ENCODE results near the gene PNPT1. TPM values are rescaled to one million over a fixed set of nuclear protein-coding genes. Genes with fewer than 3 reads are reported as not detected.

Gene PNPT1
- total and polyA plus RNA-seq, 2 of the 13 experiments (the other 11 are each of a cell fraction or from before 2014, with no cell fraction given) = 23.4 to 61.0 TPM

- no peak for TF ChIP-seq DR1 (CRISPR knock-in tag; IDR thresholded peaks at IDR 0.05)
- TF ChIP-seq PTBP1 (IDR thresholded peaks at IDR 0.05; ENCODE audit: low read depth, low read length, poor library complexity, severe bottlenecking) = no peak
- peak; percentile 76 for TF ChIP-seq MIXL1 (CRISPR knock-in tag; IDR thresholded peaks at IDR 0.05)
- no peak for TF ChIP-seq ZBTB14 (CRISPR knock-in tag; IDR thresholded peaks at IDR 0.05)
- TF ChIP-seq ZXDC (CRISPR knock-in tag; IDR thresholded peaks at IDR 0.05) = no peak; the same call in 1 of the 2 replicates
- no peak for TF ChIP-seq ETV5 (CRISPR knock-in tag; IDR thresholded peaks at IDR 0.05; ENCODE audit: borderline replicate concordance)
- TF ChIP-seq NFE2L1 (CRISPR knock-in tag; IDR thresholded peaks at IDR 0.05; ENCODE audit: borderline replicate concordance) = no peak
- no peak for TF ChIP-seq ZNF704 (CRISPR knock-in tag; IDR thresholded peaks at IDR 0.05; ENCODE audit: borderline replicate concordance)
- no peak for TF ChIP-seq HINFP (CRISPR knock-in tag; IDR thresholded peaks at IDR 0.05; ENCODE audit: low read depth)
- TF ChIP-seq ZFP91 (CRISPR knock-in tag; IDR thresholded peaks at IDR 0.05; ENCODE audit: borderline replicate concordance) = no peak
- no peak for TF ChIP-seq ZSCAN30 (CRISPR knock-in tag; IDR thresholded peaks at IDR 0.05)
- TF ChIP-seq SSRP1 (CRISPR knock-in tag; IDR thresholded peaks at IDR 0.05) = no peak
- TF ChIP-seq ZBTB10 (CRISPR knock-in tag; IDR thresholded peaks at IDR 0.05; ENCODE audit: borderline replicate concordance) = no peak
- no peak for TF ChIP-seq ELK4 (CRISPR knock-in tag; IDR thresholded peaks at IDR 0.05; ENCODE audit: borderline replicate concordance)
- no peak for TF ChIP-seq REXO4 (CRISPR knock-in tag; IDR thresholded peaks at IDR 0.05; ENCODE audit: borderline replicate concordance)
Measured at GRCh38 chr2:55618275-55619055, 75.2 kb downstream of the PNPT1 start (continued).
